ENCODE measurements around the gene PRG2. TPM values are rescaled to one million over a fixed set of nuclear protein-coding genes. Genes with fewer than 3 reads are reported as not detected.

The PRG2 gene
- polyA plus RNA-seq, 3 donors: 1.1 TPM; not detected in 2

GRCh38 chr11:57391111-57391510, 661 bp upstream of the PRG2 start:
- Mint-ChIP-seq H3K4me3 (no peak overlapping the region), H3K9me3 (no peaks in the 10 kb centered on the region), H3K27me3 (ENCODE audit: low read depth in 3 of 3) (peaks cover 0 to 3% (median 2%) of the 10 kb centered on the region in 3 donors), H3K27ac (peak overlapping the region in 1 of 7 donors; percentile 16), H3K36me3 (no peaks in the 10 kb centered on the region), H3K4me1 (peaks cover 14% of the 10 kb centered on the region)
- 100% methylated on average over 1 of the region's 3 CpGs for WGBS (ENCODE audit: insufficient coverage)
- DNase-seq: no peak
- H3K9me3 ChIP-seq (replicated peaks in 1 of 2; ENCODE audit: control insufficient read depth in 1 of 2, insufficient read depth in 1 of 2, low read length in 2 of 2): no peaks in the 10 kb centered on the region
- no peaks in the 10 kb centered on the region for H3K36me3 ChIP-seq (replicated peaks in 1 of 2; ENCODE audit: control insufficient read depth in 1 of 2, insufficient read depth in 2 of 2, low read length in 2 of 2)
- no peak overlapping the region for H3K4me2 ChIP-seq (replicated peaks; ENCODE audit: extremely low read depth, low read length, poor library complexity, severe bottlenecking)
- H3K27me3 ChIP-seq (ENCODE audit: control insufficient read depth in 2 of 2, insufficient read depth in 2 of 2, low read length in 2 of 2): no peaks in the 10 kb centered on the region
- no peaks in the 10 kb centered on the region for H3K79me2 ChIP-seq (ENCODE audit: insufficient read depth, low read length)
- peaks cover 0 to 6% of the 10 kb centered on the region in 2 donors for H3K4me1 ChIP-seq (ENCODE audit: control insufficient read depth in 1 of 2, insufficient read depth in 2 of 2, low read length in 2 of 2)
- no peak overlapping the region for H3K9ac ChIP-seq (ENCODE audit: insufficient read depth, low read length, poor library complexity, severe bottlenecking)
- H2AFZ ChIP-seq (ENCODE audit: insufficient read depth, low read depth, low read length, poor library complexity, severe bottlenecking): no peak overlapping the region
- no peaks in the 10 kb centered on the region for H4K20me1 ChIP-seq (ENCODE audit: insufficient read depth, low read length)
- TF ChIP-seq, protein P1, sequence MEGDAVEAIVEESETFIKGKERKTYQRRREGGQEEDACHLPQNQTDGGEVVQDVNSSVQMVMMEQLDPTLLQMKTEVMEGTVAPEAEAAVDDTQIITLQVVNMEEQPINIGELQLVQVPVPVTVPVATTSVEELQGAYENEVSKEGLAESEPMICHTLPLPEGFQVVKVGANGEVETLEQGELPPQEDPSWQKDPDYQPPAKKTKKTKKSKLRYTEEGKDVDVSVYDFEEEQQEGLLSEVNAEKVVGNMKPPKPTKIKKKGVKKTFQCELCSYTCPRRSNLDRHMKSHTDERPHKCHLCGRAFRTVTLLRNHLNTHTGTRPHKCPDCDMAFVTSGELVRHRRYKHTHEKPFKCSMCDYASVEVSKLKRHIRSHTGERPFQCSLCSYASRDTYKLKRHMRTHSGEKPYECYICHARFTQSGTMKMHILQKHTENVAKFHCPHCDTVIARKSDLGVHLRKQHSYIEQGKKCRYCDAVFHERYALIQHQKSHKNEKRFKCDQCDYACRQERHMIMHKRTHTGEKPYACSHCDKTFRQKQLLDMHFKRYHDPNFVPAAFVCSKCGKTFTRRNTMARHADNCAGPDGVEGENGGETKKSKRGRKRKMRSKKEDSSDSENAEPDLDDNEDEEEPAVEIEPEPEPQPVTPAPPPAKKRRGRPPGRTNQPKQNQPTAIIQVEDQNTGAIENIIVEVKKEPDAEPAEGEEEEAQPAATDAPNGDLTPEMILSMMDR (IDR thresholded peaks at IDR 0.05): no peak
- H3K27ac ChIP-seq (ENCODE audit: low read depth in 1 of 2, low read length in 2 of 2): no peak overlapping the region
- intact Hi-C loops (cut with micrococcal nuclease): no loop called here
- H3K4me3 ChIP-seq (replicated peaks in 1 of 3; ENCODE audit: low read depth in 2 of 3, low read length in 3 of 3): no peak overlapping the region

GRCh38 chr11:57387289-57388030, 3.0 kb downstream of the PRG2 start:
- intact Hi-C loops (cut with micrococcal nuclease): no loop called here
- H3K4me2 ChIP-seq (replicated peaks; ENCODE audit: extremely low read depth, low read length, poor library complexity, severe bottlenecking): no peak overlapping the region
- TF ChIP-seq, protein P1 (IDR thresholded peaks at IDR 0.05): no peak
- peaks cover 14% of the 10 kb centered on the region for H3K4me1 Mint-ChIP-seq
- no peak overlapping the region for H3K9ac ChIP-seq (ENCODE audit: insufficient read depth, low read length, poor library complexity, severe bottlenecking)
- no peak for DNase-seq
- no peaks in the 10 kb centered on the region for H3K9me3 ChIP-seq (replicated peaks in 1 of 2; ENCODE audit: control insufficient read depth in 1 of 2, insufficient read depth in 1 of 2, low read length in 2 of 2)
- no peaks in the 10 kb centered on the region for H3K9me3 Mint-ChIP-seq
- H3K4me3 Mint-ChIP-seq: no peak overlapping the region
- peaks cover 0 to 3% (median 2%) of the 10 kb centered on the region in 3 donors for H3K27me3 Mint-ChIP-seq (ENCODE audit: low read depth in 3 of 3)
- no peaks in the 10 kb centered on the region for H3K79me2 ChIP-seq (ENCODE audit: insufficient read depth, low read length)
- no peaks in the 10 kb centered on the region for H3K36me3 Mint-ChIP-seq
- WGBS (ENCODE audit: insufficient coverage): 80% methylated on average over 11 of the region's 16 CpGs
- H3K27ac ChIP-seq (ENCODE audit: low read depth in 1 of 2, low read length in 2 of 2): no peak overlapping the region
- no peaks in the 10 kb centered on the region for H3K36me3 ChIP-seq (replicated peaks in 1 of 2; ENCODE audit: control insufficient read depth in 1 of 2, insufficient read depth in 2 of 2, low read length in 2 of 2)
- no peak overlapping the region for H2AFZ ChIP-seq (ENCODE audit: insufficient read depth, low read depth, low read length, poor library complexity, severe bottlenecking)
- no peaks in the 10 kb centered on the region for H3K27me3 ChIP-seq (ENCODE audit: control insufficient read depth in 2 of 2, insufficient read depth in 2 of 2, low read length in 2 of 2)
- H4K20me1 ChIP-seq (ENCODE audit: insufficient read depth, low read length): no peaks in the 10 kb centered on the region
- peaks cover 0 to 12% of the 10 kb centered on the region in 2 donors for H3K4me1 ChIP-seq (ENCODE audit: control insufficient read depth in 1 of 2, insufficient read depth in 2 of 2, low read length in 2 of 2)
- H3K4me3 ChIP-seq (replicated peaks in 1 of 3; ENCODE audit: low read depth in 2 of 3, low read length in 3 of 3): no peak overlapping the region
- no peak overlapping the region for H3K27ac Mint-ChIP-seq
